NCI-H526 (cell line): ENCODE data around the gene MACROD2.
"Not testable (repeated sequence)": the region's sequence is repeated elsewhere in the genome, so short reads cannot be mapped to it uniquely, and the experiment has no call there.

Experiments used
- DNase-seq, 2 experiments: peaks; one replicate each; lab custom pipeline; 2025; lab: John Stamatoyannopoulos, UW

MACROD2 gene

DNA sequence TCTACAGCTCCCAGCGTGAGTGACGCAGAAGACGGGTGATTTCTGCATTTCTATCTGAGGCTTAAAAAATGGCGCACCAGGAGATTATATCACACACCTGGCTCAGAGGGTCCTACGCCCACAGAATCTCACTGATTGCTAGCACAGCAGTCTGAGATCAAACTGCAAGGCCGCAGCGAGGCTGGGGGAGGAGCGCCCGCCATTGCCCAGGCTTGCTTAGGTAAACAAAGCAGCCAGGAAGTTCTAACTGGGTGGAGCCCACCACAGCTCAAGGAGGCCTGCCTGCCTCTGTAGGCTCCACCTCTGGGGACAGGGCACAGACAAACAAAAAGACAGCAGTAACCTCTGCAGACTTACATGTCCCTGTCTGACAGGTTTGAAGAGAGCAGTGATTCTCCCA, 275.4 kb downstream of the MACROD2 start:
- not testable (repeated sequence) for DNase-seq

DNA sequence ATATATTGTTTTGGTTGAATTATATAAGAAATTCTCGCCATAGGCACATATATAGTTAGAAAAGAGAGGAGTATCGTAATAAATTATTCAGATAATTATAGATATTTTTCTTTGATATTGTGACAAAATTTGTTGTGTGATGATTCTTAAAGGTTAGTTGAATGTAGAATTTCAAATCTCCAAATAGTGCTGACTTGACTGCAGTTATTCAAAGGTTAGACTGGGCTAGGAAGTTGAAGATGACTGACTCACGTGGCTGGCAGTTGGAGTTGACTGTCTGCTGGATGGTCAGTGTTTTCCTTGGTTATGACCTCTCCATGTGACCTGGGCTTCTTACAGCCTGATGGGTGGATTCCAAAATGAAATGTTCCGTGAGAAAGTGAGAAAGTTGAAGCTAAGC, 286.8 kb downstream of the MACROD2 start:
- no peak for DNase-seq

DNA sequence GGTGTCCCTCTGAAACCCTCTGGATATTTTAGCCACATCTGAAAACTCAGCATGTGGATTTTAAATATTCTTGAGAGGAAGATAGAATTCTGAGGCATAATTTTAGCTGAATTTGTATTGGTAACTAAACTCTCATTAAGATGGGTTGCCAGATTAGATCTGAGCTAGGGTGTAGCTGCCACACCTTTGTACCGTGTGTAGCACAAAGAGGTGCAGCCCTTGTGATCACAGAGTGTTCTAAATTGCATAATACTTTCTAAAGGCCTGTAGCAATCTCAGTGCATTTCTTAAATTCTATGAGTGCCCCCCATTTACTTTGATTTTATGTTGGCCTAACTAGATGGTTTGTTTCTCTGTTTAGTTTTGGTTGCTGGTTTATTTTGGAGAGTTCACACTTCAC, 289.1 kb downstream of the MACROD2 start:
- DNase-seq, result no peak

DNA sequence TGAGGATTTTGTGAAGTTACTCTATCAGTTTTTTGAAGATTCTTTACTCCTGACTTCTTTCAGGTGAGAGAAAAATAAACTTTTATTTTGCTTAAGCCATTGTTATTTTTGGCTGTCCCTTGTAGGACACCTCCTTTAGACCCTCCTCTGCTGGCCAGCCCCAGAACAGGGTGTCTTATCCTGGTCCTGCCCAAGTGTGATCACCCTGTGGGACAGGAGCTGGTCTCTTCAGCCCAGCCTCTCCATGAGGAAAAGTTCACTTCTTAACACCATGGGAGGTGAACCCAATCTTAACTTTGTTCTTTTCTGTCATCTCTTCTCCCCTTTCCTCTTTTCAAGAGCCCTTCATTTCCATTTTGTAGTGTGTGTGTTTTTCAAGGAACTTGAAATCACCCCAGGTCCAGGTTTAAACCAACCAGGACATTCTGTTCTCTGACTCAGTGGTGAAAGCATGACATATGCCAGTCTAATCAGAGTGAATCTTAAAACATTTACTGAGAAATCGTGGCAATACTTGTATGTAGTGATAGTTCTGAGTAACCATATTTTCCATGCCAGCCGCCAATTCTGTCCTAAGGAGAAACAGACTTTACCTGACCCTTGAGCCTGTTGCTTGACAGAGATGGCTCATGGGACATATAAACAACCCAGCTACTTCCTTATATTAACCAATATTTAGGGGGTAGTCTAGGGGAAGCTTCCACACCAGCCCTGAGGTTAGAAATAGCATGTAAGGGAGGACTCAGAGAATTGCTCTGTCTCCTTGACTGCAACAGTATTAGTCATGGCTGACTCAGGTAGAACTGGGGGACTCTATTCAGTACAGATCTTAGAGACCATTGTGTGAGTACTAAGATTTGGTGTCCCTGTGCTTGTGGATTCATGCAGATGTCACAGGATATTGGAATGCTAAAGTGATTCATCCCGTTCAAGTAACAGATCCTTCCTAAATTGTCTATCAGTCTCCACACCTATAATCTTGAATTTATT, 293.3 kb downstream of the MACROD2 start:
- no peak for DNase-seq

DNA sequence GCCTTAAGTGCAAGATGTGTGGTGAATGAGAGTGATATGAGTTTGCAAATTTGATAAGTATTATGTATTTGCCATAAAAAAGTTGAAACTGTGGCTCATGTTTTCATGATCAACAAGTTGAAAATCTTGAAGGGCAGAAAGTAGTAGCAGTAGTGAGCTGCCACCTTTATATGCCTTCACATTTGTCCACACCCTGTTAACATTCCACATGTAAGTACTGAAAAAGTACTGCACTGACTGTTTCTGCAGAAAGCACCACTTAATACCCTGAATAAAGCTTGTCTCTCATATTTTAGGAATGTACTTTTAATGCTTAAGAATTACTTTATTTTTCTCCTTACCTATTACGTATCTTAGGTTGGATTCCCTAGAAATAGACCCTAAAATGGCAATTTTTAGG, 296.2 kb downstream of the MACROD2 start:
- DNase-seq, result no peak

DNA sequence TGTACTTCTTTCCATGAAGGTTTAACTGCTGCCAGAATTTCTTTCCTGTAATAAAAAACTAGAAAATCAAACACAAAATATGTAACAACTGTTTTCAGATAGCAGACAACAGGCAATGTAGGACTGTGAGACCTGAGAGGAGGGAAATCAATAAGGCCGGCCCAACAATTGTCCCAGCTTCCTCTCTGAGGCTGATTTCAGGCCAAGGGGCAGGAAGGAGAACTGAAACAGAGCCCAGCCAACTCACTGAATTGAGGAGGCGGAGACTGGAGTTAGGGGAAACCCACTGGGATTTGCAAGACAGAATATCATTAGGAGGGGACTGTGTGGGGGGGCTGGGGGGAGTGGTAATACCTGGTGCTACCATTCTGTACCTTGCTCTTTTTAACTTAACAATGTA, 299.9 kb downstream of the MACROD2 start:
- no peak for DNase-seq

DNA sequence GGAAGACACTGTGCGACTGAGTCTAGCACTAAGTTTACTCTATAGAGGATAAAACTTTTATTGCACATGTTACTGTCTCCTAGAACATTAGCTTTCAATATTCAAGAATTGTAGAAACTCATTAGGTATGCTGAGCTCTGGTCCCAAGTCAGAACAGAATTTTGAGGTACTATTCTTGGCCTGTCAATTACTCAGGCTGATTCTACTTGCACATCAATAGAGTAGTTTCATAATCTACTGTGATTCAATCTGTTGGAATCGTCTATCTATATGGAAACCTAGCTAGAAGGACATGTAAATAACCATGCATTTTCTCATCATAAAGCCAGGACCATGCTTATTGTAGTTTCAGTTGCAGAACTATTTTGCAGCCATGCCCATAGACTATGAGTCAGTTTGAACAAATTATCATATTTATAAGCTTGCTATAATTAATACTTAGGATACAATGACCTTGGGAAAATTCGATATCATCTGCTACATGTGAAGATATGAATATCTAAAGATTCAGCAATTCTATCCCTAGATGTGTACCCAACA, 300.5 kb downstream of the MACROD2 start:
- DNase-seq, result no peak

DNA sequence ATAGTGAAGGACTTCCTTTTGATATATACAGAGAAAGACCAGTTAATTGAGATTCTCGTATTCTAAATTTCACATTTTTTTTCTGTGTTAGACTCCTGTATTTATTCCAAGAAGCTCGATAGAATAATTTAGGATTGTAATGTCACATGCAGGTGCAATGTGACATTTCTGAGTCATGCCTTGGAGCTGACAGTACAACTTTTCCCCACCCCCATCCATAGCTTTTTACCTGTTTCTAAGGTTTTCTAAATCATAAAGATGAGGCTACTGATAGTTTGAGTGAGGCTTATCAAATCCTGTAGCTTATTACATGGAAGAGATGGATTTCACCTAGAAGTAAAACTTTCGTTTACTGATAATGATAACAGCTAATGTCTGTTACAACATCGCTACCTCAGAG, 304.5 kb downstream of the MACROD2 start:
- DNase-seq, result no peak

DNA sequence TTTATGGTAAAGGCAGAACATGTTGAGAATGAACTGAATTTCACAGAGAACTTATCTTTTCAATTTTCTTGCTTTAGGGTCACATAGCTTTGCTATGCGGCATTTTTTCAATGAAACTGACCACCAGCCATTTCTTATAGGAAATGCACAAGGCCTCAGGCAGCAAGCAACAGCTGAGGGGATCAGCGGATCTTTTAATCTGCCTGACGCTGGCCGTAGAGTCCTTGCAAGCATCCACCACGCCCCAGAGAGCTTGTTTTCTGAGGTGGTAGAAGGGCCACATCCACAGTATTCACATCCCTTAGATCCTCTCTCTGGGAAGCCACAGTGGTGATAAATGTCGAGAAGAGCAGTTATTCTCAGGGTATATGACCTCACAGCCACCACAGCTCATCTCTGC, 307.8 kb downstream of the MACROD2 start:
- DNase-seq, result no peak

DNA sequence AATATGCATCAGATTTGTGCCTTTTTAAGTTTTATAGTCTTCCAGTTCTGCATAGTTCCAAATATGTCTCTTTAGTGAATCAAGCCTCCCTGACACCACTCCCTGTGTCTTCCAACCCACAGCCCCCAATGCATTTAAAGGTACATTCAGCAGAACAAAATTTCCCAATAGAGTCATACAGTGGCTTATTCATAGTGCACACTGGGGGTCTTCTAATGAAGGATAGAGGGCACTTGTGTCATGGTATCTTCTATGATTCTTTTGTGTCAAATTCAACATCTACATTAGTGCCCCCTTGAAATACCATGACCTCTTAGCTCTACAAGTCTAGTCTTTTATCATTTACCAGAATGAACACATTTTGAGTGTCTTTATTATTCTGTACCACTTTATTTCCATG, 308.3 kb downstream of the MACROD2 start:
- DNase-seq, result no peak

DNA sequence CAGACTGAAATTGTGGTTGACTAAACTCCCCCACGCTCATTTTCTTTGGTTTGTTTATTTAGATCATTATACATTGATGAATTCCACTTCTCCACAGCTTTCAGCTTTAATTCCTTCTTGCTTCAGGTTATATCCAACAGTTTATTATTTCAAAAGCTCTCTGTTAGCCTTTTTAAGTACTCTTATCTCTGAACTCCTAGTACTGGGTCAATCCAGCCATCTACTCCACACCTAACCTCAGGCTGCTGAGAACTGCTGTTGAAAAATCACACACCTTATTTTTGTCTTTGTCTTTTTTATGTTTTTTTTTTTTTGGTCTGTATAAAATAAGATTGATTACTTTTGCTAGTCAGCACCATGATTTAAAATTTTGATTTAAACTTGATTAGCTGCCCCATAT, 309.2 kb downstream of the MACROD2 start:
- DNase-seq, result no peak

DNA sequence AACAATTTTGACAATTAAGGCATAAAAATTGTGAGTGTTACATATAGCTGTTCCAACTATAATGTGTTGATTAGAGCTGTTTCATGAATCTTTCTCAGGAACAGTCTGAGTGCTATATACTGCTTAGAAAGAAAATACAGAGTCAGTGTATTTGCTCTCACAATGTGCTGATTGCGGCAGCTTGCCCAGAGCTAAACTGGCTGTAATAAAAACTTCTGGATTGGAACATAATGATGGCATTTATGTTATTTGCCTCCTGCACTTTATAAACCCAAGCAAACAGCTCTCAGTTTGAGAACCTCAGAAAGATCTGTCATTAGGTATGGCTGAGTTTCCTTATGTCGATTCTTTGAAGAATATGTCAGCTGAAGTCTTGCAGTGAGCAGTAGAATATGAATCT, 312.6 kb downstream of the MACROD2 start:
- no peak for DNase-seq

DNA sequence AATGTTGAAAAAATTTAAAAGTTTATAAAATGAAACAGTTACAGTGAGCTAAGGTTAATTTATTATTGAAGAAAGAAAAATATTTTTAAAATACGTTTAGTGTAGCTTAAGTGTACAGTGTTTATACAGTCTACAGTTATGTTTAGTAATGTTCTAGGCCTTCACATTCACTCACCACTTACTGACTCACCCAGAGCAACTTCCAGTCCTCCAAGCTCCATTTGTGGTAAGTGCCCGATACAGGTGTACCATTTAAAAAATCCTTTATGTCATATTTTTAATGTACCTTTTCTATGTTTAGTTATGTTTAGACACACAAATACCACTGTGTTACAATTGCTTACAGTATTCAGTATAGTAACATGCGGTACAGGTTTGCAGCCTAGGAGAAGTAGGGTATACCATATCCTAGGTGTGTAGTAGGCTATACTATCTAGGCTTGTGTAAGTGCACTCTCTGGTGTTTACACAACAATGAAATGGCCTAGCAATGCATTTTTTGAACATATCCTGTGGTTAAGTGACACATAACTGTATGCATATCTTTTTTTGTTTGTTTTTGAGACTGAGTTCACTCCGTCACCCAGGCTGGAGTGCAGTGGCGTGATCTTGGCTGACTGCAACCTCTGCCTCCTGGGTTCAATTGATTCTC, 315.8 kb downstream of the MACROD2 start:
- no peak for DNase-seq

DNA sequence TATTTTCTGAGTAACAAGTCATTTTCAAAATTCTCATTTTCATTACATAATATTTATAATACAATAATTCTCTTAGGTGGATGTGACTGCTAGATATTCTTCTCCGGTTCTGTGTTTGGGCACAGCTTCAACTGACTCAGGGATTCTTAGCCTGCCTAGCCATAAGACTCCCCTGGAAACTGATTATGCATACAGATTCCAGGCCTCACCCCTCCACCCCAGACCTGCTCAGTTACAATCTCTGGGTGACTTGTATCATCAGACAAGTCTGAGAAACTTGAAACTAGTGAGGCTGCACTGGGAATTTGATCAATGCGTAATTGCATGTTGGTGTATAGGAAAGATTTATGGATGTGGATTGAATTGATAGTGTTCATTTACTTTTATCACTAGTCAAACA, 316.7 kb downstream of the MACROD2 start:
- DNase-seq, result no peak

DNA sequence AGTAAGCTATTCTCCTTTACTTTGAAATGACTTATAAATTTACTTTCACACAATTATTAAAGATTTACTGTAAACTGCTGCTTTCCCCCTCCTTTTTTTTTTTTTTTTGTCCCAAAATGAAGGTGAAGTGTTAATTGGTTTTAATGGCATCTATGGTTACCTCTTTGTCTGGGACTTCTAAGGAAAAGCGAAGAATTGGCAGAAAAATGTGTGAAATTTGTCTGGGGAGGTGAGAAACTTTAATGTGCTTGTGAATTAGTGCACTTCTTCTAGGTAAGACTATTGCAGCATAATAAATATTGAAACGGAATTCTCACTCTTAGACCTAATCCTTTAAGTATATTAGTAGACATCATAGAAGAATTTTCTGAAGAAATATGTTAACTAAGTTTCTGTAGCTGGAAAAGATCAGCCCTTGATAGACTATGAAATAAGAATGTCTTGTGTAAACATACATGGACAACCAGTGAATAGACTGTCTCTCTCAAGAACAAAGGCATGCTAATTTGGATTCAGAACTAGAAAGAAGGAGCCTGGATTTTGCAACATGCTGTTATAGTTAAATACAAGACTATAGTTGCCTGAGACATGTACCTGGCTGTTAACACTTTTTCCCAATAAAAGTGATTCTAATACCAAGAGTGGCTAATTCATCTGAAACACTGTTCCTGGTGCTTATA, 318.2 kb downstream of the MACROD2 start:
- no peak for DNase-seq

DNA sequence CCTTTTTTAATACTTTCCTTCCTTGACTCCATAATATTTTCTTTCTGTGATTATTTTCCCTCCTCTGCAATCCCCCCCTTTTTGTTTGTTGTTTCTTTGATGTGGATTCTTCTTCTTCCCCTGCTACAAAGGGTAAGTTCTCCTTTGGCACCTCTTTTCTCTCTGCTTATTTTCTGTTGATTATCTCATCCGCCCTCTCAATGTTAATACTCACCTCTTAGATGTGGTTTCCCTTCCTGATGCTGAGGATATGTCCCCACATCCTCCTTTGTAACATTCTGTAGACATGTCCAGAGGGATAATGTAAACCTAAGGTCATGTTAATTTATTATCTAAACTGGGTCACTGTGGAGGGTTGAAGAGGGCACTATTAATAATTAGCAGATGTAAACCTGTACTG, 324.4 kb downstream of the MACROD2 start:
- DNase-seq, result no peak

DNA sequence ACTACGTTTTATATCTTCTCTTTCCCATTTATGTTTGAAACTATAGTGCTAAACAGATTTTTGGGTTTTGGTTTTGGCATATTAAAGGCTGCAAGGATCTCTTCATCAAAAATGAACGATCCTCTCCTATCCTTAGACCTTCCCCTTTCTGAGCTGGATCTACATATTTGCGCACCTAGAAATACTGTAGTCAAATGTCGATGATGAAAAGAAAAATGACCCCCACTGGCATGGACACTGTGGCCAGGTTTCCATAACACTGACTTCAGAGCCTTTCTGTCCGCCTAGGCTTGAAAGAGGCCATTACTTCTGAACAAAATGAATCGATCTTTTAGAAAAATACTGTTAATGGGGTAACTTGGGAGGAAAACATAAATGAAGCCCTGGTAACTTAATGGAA, 336.3 kb downstream of the MACROD2 start:
- peak; percentile 12 to 54 for DNase-seq

DNA sequence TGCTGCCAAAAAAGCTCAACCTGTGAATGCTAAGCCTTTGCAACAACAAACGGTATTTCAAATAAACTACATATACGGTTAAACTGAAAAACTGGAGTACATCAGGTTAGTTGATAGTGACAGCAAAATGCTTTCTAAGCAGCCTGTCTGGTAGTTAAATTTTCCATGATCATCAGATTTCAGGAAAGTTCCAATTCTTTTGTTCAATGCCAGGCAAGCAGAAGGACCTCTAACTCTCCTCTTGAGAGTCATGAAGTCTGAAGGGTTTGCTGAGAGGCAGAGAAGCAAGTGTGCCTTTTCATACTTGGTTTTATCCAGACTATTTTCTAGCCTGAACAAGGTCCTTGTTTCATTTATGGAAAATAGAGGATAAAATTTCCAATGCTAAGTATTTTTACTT, 337.6 kb downstream of the MACROD2 start:
- DNase-seq, result no peak

DNA sequence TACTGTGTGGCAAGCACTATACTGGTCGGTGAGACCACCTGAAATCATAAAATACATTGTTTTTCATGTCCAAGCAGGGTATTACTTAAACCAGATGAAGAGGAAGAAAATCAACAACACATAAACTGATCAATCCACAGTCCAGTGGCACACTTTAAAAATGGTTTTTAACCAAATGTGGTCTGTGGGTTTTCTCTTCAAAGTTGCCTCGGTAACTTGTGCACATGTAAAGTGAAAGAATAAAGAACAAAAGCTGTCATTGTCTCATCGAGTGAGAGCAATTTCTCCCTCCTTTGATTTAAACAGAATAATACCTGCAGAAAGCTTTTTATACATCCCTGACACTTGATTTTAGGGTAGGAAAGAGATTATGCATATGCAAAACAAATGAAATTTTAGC, 338.4 kb downstream of the MACROD2 start:
- peak; percentile 18 to 37 for DNase-seq

DNA sequence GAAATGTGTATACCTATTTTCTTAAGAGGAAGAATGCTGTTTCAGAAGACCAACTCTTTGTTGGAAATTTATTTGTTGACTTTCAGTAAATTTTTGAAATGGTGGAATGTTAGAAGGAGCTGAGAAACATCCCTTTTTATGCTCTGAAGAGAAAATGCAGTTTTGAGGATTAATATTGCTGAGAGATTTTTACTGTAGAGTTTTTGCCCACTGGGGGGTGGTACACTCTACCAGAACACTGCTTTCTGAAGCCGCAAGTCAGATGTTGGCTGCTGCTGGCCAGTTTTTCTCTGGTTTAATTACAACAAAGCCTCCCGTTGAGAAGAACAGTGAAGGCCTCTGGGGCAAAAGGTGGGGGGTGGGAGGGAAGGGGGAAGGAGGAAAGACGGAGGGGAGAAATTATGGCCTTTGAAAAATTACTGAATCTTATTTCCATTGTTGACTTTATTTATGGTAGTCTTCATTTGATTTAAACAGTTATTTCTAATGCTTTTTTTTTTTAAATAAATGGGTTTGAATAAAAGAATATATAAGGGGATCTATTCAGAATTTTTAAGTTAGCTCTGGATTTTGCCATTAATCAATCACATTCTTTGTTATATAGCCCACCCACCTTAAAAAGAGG, 339.1 kb downstream of the MACROD2 start:
- peak; percentile 41 to 81 for DNase-seq

DNA sequence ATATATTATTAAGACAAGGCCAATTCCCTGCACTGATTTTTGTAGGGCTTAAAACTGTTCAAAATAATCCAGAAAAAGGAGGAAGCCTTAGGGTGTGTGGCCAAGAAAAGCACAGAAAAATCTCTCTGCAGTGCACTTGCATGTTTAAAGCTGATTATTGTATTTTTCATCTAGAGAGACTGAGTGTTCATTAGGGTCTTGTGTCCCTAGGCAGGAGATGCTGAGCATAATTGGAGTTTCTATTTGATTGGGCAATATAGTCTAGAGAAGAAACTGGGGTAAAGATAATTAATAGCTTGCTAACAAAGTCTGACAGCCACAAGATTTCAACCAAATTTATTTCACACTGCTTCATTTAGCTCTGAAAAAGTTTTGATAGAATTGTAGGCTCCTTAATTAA, 339.7 kb downstream of the MACROD2 start:
- no peak for DNase-seq

DNA sequence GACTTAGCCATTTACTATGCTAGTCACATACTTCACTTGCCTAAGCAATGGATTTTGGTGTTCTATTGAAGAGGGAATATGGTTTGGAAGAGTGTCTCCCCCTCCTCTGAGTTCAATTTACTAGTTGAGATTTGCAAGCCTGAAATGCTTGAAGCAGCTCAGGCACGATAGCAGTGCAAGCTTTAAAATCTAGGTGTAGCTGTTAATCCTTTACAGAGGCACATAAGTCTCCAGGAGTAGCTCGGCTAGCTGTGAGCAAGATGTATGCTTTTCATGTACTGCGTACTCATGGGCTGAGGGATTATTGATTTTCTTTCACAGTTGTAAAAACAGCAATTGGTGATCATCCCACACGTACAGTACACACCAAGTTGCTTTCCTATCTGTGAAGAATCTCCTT, 341.4 kb downstream of the MACROD2 start:
- no peak for DNase-seq
